ENCODE data around the gene SCTR. TPM values are rescaled to one million over a fixed set of nuclear protein-coding genes. Genes with fewer than 3 reads are reported as not detected.

SCTR gene
- total and polyA plus RNA-seq, 2 of the 8 experiments (the other 6 are each of a cell fraction or from before 2014, with no cell fraction given), result 0.15 TPM; not detected in 1

- TF ChIP-seq SIX5 (IDR thresholded peaks at IDR 0.05; ENCODE audit: low read depth, low read length), result no peak
- TF ChIP-seq ATF2 (IDR thresholded peaks at IDR 0.05; ENCODE audit: low read length), result no peak
- no peak for TF ChIP-seq BACH1 (IDR thresholded peaks at IDR 0.05; ENCODE audit: low read length)
These were observed 13.5 kb upstream of the SCTR start (continued) for GRCh38 chr2:119537792-119538191.

All from H1 (cell line).